NCI-H2196 (cell line): ENCODE results near the gene BIRC5.

Source experiments
- DNase-seq: peaks from one replicate; lab custom pipeline; 2025; ENCODE audit not compliant: unreplicated experiment; lab: John Stamatoyannopoulos, UW

BIRC5 gene

DNA sequence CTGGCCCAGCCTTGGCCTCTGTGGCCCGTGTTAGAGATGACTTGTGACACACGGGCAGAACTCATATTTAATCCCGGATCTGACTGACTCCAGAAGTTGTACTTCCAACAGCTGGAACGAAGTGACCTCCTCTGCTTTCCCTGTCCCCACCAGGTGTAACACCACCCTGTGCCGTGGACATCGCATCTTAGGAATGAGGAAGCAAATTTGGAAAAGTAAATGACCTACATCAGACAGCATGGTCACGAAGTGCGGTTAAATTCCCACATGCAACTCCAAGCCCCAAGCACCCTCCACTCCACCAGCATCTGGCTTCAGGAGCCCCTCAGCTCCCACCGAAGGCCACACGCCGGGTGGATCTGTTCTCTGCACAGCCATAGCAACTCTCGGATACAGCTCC, 30.1 kb upstream of the BIRC5 start:
- DNase-seq = no peak

DNA sequence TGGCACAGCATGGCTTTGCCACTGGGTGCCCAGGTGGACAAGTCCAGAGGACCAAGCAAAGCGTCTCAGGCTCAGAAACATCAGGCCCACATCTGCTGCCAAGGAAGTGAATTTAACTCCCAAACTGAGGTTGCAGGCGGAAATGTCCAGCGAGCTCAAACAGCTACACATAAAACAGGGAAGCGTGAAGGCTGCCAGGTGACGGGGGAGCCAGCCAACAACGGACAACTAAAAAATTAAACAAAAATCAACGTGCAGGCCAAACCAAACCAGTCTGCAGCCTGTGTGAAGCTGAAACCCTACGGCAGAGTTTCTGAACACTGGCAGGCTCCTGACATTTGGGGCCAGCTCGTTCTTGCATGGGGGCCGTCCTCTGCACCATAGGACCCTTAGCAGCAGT, 29.7 kb upstream of the BIRC5 start:
- DNase-seq = no peak

DNA sequence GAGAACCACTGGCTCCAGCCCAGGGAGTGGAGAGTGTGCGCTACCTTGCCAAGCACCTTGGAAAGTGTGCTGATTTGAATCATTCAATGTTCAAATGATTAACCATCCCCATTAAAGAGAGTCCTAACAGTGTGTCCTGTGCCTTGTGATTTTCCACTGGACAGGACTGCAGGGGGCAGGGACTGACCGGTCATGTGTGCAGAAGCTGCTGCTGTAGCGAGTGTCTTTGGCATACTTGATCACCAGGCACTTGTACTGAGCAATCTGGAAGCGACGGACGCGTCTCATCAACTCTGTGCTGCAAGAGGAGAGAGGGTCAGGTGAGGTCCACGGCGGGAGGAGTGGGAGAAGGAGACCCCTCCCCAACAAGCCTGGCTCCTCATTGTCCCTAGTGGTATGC, 29.2 kb upstream of the BIRC5 start:
- DNase-seq = no peak

DNA sequence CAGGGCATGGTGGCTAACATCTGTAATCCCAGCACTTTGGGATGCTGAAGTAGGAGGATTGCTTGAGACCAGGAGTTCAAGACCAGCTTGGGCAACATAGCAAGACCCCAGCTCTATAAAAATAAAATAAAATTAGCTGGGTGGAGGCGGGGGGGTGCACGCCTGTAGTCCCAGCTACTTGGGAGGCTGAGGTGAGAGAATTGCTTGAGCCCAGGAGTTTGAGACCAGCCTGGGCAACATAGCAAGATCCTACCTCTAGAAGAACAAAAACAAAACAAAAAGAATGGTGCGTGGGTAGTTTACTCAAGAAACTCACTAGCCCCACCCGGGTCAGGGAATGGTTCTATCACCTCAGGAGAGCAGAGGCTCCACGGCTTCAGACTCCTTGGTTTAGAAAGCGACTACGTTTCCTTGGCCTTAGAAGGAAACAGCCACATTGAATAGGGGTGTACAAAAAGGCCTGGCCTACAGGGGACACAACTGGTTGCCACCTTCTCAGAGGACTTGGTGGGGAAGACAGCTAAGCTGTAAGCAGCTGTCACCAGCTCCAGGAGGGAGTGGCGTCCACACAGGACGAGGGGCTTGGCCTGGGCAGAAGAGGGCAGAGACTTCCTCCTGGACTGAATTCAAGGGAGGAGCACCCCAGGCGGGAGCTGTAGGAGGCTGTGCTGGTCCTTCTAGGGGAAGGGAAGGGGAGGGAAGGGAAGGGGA, 27.9 kb upstream of the BIRC5 start:
- DNase-seq = peak; percentile 64

DNA sequence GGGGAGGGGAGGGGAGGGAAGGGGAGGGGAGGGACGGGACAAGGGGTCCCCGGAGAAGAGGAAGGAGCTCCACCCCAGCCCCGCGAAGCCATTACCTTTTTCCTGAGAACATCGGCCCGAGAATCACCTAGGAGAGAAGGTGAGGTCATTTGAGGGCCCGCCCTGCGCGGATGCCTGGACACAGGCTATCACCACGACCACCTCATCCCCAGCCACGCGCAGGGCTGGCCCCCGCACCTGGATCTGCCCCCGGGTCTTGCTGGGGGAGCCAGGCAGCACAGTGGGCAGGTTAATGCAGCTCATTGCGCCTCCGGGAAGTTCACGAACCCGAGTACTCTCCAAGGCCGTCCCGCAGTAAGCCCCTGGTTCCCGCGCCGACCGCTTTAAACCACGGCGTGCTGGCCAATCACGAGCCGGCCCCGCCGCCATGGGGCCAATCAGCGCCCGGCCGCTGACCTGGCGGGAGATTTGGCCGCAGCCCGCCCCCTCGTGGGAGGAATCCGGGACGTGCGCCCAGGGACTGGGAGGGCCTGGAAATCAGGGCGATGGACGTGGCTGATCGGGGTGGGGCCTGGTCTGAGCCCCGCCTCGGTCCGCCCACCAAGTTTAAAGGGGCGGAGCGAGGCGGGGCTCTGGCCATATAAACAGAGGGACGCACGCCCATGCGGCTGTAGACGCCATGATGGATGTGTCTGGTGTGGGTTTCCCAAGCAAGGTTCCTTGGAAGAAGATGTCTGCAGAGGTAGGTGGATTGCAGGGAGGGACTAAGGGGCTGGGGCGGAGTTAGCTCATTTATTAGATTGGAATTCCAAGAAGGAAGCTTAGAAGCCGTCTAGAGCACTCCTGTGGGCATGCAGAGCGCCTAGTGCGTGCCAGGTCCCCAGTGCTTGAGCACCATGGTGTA, 27.1 kb upstream of the BIRC5 start, which contains the start of the genes AFMID and TK1:
Gene AFMID, plus strand, starts transcription at position 671 of the 904 bp plus-strand sequence. Its CDS starts 9 bp downstream, at position 680.
Gene TK1, minus strand, starts transcription at position 361 of the 904 bp plus-strand sequence. Its CDS starts 58 bp downstream, at position 303.
- DNase-seq = peak; percentile 100

DNA sequence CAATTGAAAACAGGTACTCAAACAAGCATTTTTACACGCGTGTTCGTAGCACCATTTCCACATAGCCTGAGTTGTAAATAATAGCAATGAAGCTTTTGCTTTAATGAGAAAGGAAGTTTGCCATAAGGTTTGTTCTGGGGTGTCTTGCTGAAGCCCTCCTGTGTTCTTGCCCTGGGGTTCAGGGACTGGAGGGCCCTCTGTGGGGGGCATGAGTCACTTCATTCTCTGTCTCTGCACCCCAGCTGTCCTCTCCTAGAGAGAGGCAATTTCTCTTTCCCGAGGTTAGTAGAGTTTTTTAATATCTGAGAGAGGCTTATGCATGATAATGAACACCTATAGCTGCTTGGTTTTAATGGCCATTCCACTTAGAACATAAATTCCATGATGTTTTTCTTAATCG, 17.3 kb upstream of the BIRC5 start:
- no peak for DNase-seq

DNA sequence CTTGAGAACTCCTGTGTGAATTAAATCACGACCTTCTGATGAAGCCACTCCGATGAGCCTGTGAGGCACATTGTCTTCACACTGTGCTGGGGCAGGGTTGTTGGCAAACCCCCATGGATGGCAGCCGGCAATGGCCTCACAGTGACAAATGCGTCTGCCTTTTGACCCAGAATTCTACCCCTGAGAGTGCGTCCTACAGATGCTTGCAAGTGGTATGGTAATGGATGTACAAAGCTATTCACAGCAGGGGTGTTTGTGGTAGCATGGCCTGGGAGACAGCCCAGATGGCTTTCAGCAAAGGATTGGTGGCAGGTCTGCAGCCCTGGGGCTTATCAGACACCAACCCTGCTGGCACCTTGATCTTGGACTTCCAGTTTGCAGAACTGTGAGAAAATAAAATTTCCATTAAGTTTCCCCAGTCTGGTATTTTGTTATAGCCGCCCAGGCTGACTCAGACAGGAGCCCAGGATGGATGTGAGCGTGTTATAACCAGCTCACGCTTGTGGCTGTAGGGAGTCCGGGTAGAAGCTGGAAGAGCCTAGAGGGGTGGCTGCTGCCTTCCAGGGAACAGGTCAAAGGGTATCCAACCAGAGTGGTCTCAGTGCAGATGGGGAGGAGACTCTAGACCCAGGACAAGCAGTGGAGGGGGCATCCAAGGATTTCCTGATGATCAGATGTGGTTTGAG, 16.8 kb upstream of the BIRC5 start:
- DNase-seq = no peak

DNA sequence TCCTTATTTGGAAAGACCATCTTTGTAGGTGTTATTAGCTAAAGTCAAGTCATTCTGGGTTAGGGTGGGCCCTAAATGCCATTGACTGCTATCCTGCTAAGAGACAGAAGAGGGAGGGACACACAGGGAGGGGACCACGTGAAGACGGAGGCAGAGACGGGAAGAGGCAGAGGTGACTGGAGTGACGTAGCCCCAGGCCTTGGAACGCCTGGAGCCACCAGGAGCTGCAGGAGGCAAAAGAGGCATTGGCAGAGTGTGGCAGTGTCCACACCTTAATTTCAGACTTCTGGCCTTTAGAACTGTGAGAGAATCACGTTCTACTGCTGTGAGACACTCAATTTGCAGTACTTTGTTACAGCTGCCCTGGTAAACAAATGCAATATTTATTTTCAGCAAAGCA, 13.6 kb upstream of the BIRC5 start:
- DNase-seq = no peak

DNA sequence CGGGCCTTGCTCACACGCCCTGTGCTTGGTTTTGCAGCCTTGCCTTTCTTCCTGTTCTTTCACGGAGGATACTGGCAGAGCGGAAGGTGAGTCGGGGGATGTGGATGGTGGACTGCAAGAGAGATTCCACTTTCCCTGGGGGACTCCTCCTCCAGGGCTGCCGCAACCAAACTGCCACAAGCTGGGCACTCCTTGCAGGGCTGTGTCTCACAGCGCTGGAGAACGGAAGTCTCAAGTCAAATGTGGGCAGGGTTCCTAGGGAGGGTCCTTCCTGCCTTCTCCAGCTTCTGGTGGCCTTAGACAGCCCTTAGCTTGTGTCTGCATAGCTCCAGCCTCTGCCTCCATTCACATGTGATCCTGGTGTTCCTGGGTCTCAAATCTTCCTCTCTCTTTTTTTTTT, 11.4 kb upstream of the BIRC5 start:
- no peak for DNase-seq

DNA sequence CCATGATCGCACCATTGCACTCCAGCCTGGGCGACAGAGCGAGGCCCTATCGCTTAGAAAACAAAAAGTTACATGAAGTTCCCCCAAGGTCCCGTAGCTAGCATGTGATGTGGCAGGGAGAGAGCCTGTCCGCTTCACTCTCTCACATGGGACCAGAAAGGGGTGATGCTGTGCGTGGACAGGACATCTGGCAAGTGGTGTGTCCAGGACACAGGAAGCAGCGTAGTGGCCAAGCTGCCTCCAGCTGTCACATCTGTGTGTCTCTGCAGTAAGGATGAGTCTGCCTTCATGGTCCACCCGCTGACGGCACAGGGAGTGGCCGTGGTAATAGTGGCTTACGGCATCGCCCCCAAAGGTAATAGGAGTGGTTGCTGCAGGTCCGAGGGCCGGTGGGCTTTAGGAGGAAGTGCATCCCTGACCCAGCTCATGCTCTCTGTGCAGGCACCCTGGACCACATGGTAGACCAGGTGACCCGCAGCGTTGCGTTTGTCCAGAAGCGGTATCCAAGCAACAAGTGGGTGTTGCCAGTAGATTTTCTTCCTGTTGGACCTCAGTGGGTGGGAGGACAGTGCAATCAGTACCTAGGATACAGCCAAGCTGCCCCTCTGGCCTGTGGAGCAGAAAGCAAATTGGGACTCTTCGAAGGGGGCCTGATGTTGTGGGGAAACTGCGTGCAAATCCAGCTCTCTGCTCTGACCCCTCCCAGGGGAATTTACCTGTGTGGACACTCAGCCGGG, 9.5 kb upstream of the BIRC5 start:
- no peak for DNase-seq

DNA sequence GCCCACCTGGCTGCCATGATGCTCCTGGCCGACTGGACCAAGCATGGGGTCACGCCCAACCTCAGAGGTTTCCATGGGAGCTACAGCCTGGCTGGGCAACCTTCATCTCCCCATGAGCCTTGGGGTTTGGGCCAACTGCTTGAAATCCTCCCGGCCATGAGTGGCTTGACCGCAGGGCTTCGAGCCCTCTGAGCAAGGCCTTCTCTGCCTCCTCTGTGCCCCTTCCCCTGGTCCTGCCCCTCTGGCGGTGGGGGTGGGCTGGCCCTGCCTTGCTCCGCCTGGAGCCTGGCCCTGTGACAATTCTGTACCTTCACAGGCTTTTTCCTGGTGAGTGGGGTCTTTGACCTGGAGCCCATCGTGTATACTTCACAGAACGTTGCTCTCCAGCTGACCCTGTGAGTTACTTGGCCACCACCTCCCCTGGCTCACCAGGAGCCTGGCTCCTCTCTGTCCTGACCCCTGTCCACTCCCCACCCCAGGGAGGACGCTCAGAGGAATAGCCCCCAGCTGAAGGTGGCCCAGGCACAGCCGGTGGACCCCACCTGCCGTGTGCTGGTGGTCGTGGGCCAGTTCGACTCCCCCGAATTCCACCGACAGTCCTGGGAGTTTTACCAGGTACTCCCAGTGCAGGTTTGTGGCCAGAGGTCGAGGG, 8.8 kb upstream of the BIRC5 start:
- no peak for DNase-seq

DNA sequence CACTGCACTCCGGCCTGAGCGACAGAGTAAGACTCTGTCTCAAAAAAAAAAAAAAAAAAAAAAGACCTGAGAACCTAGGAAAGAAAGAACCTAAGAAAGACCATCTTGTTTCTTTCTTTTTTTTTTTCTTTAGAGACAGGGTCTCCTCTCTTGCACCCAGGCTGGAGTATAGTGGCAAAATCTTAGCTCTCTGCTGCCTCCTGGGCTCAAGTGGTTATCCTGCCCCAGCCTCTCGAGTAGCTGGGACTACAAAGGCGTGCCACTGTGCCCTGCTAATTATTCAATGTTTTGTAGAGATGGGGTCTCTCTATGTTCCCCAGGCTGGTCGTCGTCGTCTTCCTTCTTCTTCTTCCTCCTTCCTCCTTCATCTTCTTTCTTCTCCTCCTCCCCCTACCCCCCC, 7.8 kb upstream of the BIRC5 start:
- no peak for DNase-seq

DNA sequence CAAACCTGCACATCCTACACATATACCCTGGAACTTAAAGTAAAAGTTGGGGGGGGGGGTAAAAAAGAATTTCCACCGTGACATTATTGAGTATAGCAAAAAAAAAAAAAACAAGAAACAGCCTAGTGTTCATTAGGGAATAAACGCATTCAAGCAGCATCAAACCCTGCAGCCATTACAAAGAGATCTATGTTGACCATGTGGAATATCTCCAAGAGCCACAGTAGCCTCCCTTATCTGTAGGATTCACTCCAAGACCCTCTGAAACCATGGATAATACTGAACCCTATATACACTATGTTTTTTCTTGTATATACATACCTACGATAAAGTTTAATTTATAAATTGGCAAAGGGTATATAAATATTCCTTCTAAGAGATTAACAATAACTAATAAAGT, 5.6 kb upstream of the BIRC5 start:
- DNase-seq = no peak

DNA sequence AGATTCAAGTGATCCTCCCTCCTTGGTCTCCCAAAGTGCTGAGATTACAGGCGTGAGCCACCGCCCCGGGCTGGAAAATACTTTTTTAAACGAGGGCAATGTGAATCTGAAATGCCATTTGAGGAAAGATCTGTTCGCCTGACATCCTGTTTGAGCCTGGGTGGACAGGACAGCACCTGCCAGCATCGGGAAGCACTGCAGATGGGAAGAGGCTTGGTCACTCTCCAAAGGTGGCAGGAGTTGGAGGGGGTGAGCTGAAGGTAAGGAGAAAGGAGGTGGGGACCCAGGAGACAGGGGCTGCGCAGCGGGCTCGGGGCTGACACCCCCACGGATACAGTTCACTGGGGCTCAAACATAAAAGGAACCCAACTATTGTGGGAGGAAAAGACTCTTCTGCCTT, 3.9 kb upstream of the BIRC5 start:
- no peak for DNase-seq

DNA sequence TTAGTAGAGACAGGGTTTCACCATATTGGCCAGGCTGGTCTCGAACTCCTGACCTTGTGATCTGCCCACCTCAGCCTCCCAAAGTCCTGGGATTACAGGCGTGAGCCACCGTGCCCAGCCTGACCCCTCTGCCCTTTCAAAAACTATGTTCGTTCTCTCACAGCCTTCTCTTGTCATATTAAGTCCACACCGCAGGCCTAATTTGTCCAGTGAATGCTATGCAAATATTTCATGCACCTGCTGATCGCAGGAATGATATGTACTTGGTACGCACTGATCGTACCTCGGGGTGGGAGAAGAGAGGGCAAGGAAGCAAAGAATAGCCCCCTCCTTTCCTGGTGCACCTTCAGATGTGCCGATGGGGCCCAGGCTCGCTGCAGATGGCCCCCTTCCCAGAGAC, 3.0 kb upstream of the BIRC5 start:
- peak; percentile 25 for DNase-seq

DNA sequence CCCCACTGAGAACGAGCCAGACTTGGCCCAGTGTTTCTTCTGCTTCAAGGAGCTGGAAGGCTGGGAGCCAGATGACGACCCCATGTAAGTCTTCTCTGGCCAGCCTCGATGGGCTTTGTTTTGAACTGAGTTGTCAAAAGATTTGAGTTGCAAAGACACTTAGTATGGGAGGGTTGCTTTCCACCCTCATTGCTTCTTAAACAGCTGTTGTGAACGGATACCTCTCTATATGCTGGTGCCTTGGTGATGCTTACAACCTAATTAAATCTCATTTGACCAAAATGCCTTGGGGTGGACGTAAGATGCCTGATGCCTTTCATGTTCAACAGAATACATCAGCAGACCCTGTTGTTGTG, 631 bp downstream of the BIRC5 start:
- no peak for DNase-seq

DNA sequence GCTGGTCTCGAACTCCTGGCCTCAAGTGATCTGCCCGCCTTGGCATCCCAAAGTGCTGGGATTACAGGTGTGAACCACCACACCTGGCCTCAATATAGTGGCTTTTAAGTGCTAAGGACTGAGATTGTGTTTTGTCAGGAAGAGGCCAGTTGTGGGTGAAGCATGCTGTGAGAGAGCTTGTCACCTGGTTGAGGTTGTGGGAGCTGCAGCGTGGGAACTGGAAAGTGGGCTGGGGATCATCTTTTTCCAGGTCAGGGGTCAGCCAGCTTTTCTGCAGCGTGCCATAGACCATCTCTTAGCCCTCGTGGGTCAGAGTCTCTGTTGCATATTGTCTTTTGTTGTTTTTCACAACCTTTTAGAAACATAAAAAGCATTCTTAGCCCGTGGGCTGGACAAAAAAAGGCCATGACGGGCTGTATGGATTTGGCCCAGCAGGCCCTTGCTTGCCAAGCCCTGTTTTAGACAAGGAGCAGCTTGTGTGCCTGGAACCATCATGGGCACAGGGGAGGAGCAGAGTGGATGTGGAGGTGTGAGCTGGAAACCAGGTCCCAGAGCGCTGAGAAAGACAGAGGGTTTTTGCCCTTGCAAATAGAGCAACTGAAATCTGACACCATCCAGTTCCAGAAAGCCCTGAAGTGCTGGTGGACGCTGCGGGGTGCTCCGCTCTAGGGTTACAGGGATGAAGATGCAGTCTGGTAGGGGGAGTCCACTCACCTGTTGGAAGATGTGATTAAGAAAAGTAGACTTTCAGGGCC, 5.5 kb downstream of the BIRC5 start:
- DNase-seq = no peak

DNA sequence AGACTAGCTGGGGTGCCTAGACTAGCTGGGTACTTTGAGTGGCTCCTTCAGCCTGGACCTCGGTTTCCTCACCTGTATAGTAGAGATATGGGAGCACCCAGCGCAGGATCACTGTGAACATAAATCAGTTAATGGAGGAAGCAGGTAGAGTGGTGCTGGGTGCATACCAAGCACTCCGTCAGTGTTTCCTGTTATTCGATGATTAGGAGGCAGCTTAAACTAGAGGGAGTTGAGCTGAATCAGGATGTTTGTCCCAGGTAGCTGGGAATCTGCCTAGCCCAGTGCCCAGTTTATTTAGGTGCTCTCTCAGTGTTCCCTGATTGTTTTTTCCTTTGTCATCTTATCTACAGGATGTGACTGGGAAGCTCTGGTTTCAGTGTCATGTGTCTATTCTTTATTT, 9.0 kb downstream of the BIRC5 start:
- DNase-seq = no peak

DNA sequence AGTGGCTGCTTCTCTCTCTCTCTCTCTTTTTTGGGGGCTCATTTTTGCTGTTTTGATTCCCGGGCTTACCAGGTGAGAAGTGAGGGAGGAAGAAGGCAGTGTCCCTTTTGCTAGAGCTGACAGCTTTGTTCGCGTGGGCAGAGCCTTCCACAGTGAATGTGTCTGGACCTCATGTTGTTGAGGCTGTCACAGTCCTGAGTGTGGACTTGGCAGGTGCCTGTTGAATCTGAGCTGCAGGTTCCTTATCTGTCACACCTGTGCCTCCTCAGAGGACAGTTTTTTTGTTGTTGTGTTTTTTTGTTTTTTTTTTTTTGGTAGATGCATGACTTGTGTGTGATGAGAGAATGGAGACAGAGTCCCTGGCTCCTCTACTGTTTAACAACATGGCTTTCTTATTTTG, 9.7 kb downstream of the BIRC5 start:
- DNase-seq = no peak
